GM12878 (cell line): ENCODE data around the gene FASN. TPM values are rescaled to one million over a fixed set of nuclear protein-coding genes. Genes with fewer than 3 reads are reported as not detected.

Source experiments
- ATF2 ChIP-seq: IDR thresholded peaks from 2 replicates; pipeline ENCODE4 v1.6.1; 2012; ENCODE audit warnings: low read length, inconsistent platforms
- BMI1 ChIP-seq: fragments of 450-650 bp; IDR thresholded peaks from 2 replicates; pipeline ENCODE4 v1.6.1; 2016; ENCODE audit warnings: mild to moderate bottlenecking, moderate library complexity, borderline replicate concordance
- CHD2 ChIP-seq: IDR thresholded peaks from 2 replicates; pipeline ENCODE4 v1.6.1; 2011; ENCODE audit warnings: low read depth, low read length, improper control_type of control experiment, borderline replicate concordance
- CREB1 ChIP-seq: IDR thresholded peaks from 2 replicates; pipeline ENCODE4 v1.6.1; 2012; ENCODE audit warnings: low read depth, mild to moderate bottlenecking, inconsistent platforms
- CREM ChIP-seq: IDR thresholded peaks from 2 replicates; pipeline ENCODE4 v1.6.1; 2014; ENCODE audit warnings: antibody characterized with exemption, low read depth
- CTCF ChIP-seq, 3 experiments: IDR thresholded peaks in 2 of 3; conservative IDR thresholded peaks in 1 of 3; 2 replicates each; pipeline ENCODE4 v1.5.1; 2011; ENCODE audit warnings: low read depth in 3 of 3, low read length in 3 of 3, mild to moderate bottlenecking in 3 of 3, control low read depth in 2 of 3, moderate library complexity in 2 of 3, inconsistent platforms in 1 of 3, mixed read lengths in 1 of 3; ENCODE audit not compliant: control insufficient read depth in 2 of 3, insufficient read depth in 1 of 3; ENCODE audit errors: extremely low read depth in 1 of 3
- DPF2 ChIP-seq: fragments of 450-650 bp; IDR thresholded peaks from 2 replicates; pipeline ENCODE4 v1.6.1; 2017; ENCODE audit warnings: mild to moderate bottlenecking
- FOXM1 ChIP-seq: IDR thresholded peaks from 2 replicates; pipeline ENCODE4 v1.6.1; 2012; ENCODE audit warnings: low read depth, mild to moderate bottlenecking, inconsistent platforms, low read length, moderate library complexity
- MAX ChIP-seq: IDR thresholded peaks from 2 replicates; pipeline ENCODE4 v1.6.1; 2012; ENCODE audit warnings: low read depth, low read length, improper control_type of control experiment
- MEF2B ChIP-seq: fragments of 450-650 bp; IDR thresholded peaks from 2 replicates; pipeline ENCODE4 v1.6.1; 2018; ENCODE audit warnings: mild to moderate bottlenecking, moderate library complexity; ENCODE audit not compliant: partially characterized antibody, poor library complexity, severe bottlenecking
- NR2C1 ChIP-seq: fragments of 450-650 bp; IDR thresholded peaks from 2 replicates; pipeline ENCODE4 v1.6.1; 2017; ENCODE audit warnings: antibody characterized with exemption, mild to moderate bottlenecking, moderate library complexity
- PBX3 ChIP-seq: IDR thresholded peaks from 2 replicates; pipeline ENCODE4 v1.6.1; 2011; ENCODE audit warnings: mild to moderate bottlenecking, low read depth, low read length, moderate library complexity; ENCODE audit not compliant: insufficient replicate concordance
- PML ChIP-seq: IDR thresholded peaks from 2 replicates; pipeline ENCODE4 v1.6.1; 2012; ENCODE audit warnings: low read length, inconsistent platforms
- POLR2A ChIP-seq: IDR thresholded peaks from 2 replicates; pipeline ENCODE4 v1.6.1; 2011; ENCODE audit warnings: low read depth, mild to moderate bottlenecking, low read length
- RELA ChIP-seq: fragments of 450-650 bp; IDR thresholded peaks from 2 replicates; pipeline ENCODE4 v1.8.0; 2014; ENCODE audit warnings: borderline replicate concordance; ENCODE audit not compliant: partially characterized antibody
- RELB ChIP-seq: fragments of 450-650 bp; IDR thresholded peaks from 2 replicates; pipeline ENCODE4 v1.6.1; 2017; ENCODE audit warnings: low read depth, mild to moderate bottlenecking, moderate library complexity
- ZNF24 ChIP-seq: fragments of 450-650 bp; IDR thresholded peaks from 2 replicates; pipeline ENCODE4 v1.6.1; 2017; ENCODE audit warnings: antibody characterized with exemption, mild to moderate bottlenecking
- ZNF592 ChIP-seq: fragments of 450-650 bp; IDR thresholded peaks from 2 replicates; pipeline ENCODE4 v1.6.1; 2017; ENCODE audit warnings: mild to moderate bottlenecking, moderate library complexity
- polyA plus RNA-seq, 11 experiments: library from polyadenylated mRNA; depleted of rRNA in 4 of 11; unstranded in 6 of 11; stranded (reverse) in 5 of 11; fragments of >200 nt; fragmentation: Nextera tagmentation in 4 of 11; fragmentation: Illumina TruSeq in 1 of 11; extraction: Ambion mirVana in 4 of 11; extraction: Trizol in 1 of 11; gene quantifications; 1 replicate in 1 of 11; 2 replicates in 10 of 11; pipeline versions ENCODE4 v1.2.1 to v1.2.3, GENCODE V29; 2011 to 2016; ENCODE audit warnings: inconsistent platforms in 2 of 11, missing spikeins in 2 of 11, low read depth in 1 of 11
- total RNA-seq, 4 experiments: library from RNA; depleted of rRNA in 3 of 4; stranded (reverse); fragments of >200 nt in 3 of 4; fragmentation: Illumina TruSeq in 1 of 4; extraction: Trizol in 1 of 4; gene quantifications; 2 replicates each; pipeline versions ENCODE4 v1.2.1 to v1.2.3, GENCODE V29; 2013 to 2021

The FASN gene
- total and polyA plus RNA-seq, 10 of the 15 experiments (the other 5 are each of a cell fraction or from before 2014, with no cell fraction given) = 0.19 to 333 (median 30.4) TPM

- TF ChIP-seq ATF2 (no peak), RELA (no peak), ZNF592 (no peak), PBX3 (no peak), ZNF24 (no peak), RELB (no peak), POLR2A (no peak), MEF2B (no peak), DPF2 (no peak; the same call in 1 of the 2 replicates), BMI1 (no peak), FOXM1 (no peak), CTCF (IDR thresholded peaks at IDR 0.05 in 2 of 3, conservative IDR thresholded peaks at IDR 0.05 in 1 of 3; ENCODE audit: control insufficient read depth in 2 of 3, extremely low read depth in 1 of 3, insufficient read depth in 1 of 3, low read depth in 3 of 3, low read length in 3 of 3) (peak; percentile 77 to 95 (median 94); a peak in 5 of 6 replicates), NR2C1 (no peak), CREB1 (no peak), CHD2 (0 out of 2 replicates have a peak, but pooled peaks have one; percentile 15), PML (no peak), MAX (no peak; the same call in 1 of the 2 replicates), CREM (no peak)
These were observed 67.3 kb downstream of the FASN start (continued) for GRCh38 chr17:82030470-82031302.
